H1 (cell line): ENCODE data around the gene HOXA10. TPM values are rescaled to one million over a fixed set of nuclear protein-coding genes. Genes with fewer than 3 reads are reported as not detected.

Experiments used
- CTCF ChIA-PET: fragments of 300-600 bp; sonication (Branson Sonifier 250); formaldehyde crosslinking; loops from one replicate; lab custom pipeline; 2021; ENCODE audit not compliant: partially characterized antibody; lab: Charles Lee
- POLR2A ChIA-PET: fragments of 300-600 bp; sonication (Branson Sonifier 250); formaldehyde crosslinking; loops from one replicate; lab custom pipeline; 2021; ENCODE audit warnings: inconsistent platforms; ENCODE audit not compliant: partially characterized antibody; lab: Charles Lee
- DNase-seq, 2 experiments: peaks; one replicate each; pipeline versions ENCODE4 v3.0.0 to v3.0.0-alpha.2; 2010 to 2022; ENCODE audit warnings: low spot score in 2 of 2, low read depth in 1 of 2, mixed read lengths in 1 of 2
- FAIRE-seq: peaks from 2 replicates; lab custom pipeline; 2011; peaks lifted over from hg19 to GRCh38; lab: Jason Lieb, UNC
- H2AFZ ChIP-seq: 2 replicates; pipeline ENCODE4 v1.8.1; 2012; ENCODE audit warnings: low read length, inconsistent platforms
- H2AK5ac ChIP-seq: 2 replicates; pipeline ENCODE4 v1.6.1; 2013; ENCODE audit warnings: low read depth, low read length
- H2BK120ac ChIP-seq: replicated peaks from 2 replicates; pipeline ENCODE3; 2013; ENCODE audit warnings: low read depth, low read length, inconsistent platforms
- H2BK12ac ChIP-seq: 2 replicates; pipeline ENCODE4 v1.6.1; 2013; ENCODE audit warnings: low read depth, low read length
- H2BK15ac ChIP-seq: 2 replicates; pipeline ENCODE4 v1.6.1; 2013; ENCODE audit warnings: low read length
- H2BK20ac ChIP-seq: 2 replicates; pipeline ENCODE4 v1.6.1; 2013; ENCODE audit warnings: low read length
- H2BK5ac ChIP-seq: 2 replicates; pipeline ENCODE4 v1.6.1; 2013; ENCODE audit warnings: low read depth, low read length
- H3K14ac ChIP-seq: 2 replicates; pipeline ENCODE4 v1.6.1; 2013; ENCODE audit warnings: inconsistent platforms; ENCODE audit not compliant: insufficient read length
- H3K18ac ChIP-seq: 2 replicates; pipeline ENCODE4 v1.6.1; 2013; ENCODE audit warnings: low read length; ENCODE audit errors: extremely low read depth
- H3K23ac ChIP-seq: 2 replicates; pipeline ENCODE4 v1.6.1; 2013; ENCODE audit warnings: inconsistent platforms; ENCODE audit not compliant: insufficient read length
- H3K23me2 ChIP-seq: 2 replicates; pipeline ENCODE4 v1.6.1; 2013; ENCODE audit warnings: low read depth, low read length
- H3K27ac ChIP-seq: 2 replicates; pipeline ENCODE4 v1.6.1; 2011; ENCODE audit warnings: low read depth, low read length, inconsistent platforms
- H3K27me3 ChIP-seq, 4 experiments: replicated peaks in 1 of 4; 1 replicate in 1 of 4; 2 replicates in 3 of 4; pipeline versions ENCODE4 v1.6.1 to v1.8.1; 2011 to 2013; ENCODE audit warnings: low read length in 3 of 4, mild to moderate bottlenecking in 3 of 4, inconsistent platforms in 2 of 4, mixed read lengths in 2 of 4, moderate library complexity in 1 of 4; ENCODE audit not compliant: control insufficient read depth in 3 of 4, insufficient read depth in 3 of 4; ENCODE audit errors: extremely low read depth in 1 of 4
- H3K36me3 ChIP-seq, 4 experiments: 2 replicates each; pipeline versions ENCODE4 v1.6.1 to v1.8.1; 2011 to 2013; ENCODE audit warnings: mild to moderate bottlenecking in 4 of 4, low read length in 3 of 4, moderate library complexity in 2 of 4, control low read depth in 1 of 4, inconsistent platforms in 1 of 4; ENCODE audit not compliant: insufficient read depth in 4 of 4, control insufficient read depth in 2 of 4
- H3K4ac ChIP-seq: replicated peaks from 2 replicates; pipeline ENCODE3; 2013; ENCODE audit warnings: low read length, low read depth, mixed read lengths, inconsistent platforms; ENCODE audit not compliant: insufficient read length
- H3K4me1 ChIP-seq, 4 experiments: replicated peaks in 1 of 4; 1 replicate in 1 of 4; 2 replicates in 3 of 4; pipeline versions ENCODE4 v1.6.1 to v1.8.1; 2011 to 2013; ENCODE audit warnings: low read length in 3 of 4, inconsistent platforms in 2 of 4, mixed read lengths in 1 of 4; ENCODE audit not compliant: insufficient read depth in 4 of 4, control insufficient read depth in 3 of 4
- H3K4me2 ChIP-seq, 2 experiments: 2 replicates each; pipeline versions ENCODE4 v1.6.1 to v1.8.1; 2011 to 2013; ENCODE audit warnings: low read depth in 2 of 2, low read length in 2 of 2, control low read depth in 1 of 2, inconsistent platforms in 1 of 2, mild to moderate bottlenecking in 1 of 2; ENCODE audit not compliant: insufficient read depth in 1 of 2
- H3K4me3 ChIP-seq, 4 experiments: fragments of 200-600, 300-600 bp in 1 of 4; sonication (generic), shearing (Covaris generic), sonication (Bioruptor Twin) in 1 of 4; 2 replicates each; pipeline versions ENCODE4 v1.5.1 to v1.8.1; 2011 to 2016; ENCODE audit warnings: low read length in 4 of 4, low read depth in 3 of 4, control low read depth in 2 of 4, inconsistent platforms in 2 of 4, mild to moderate bottlenecking in 2 of 4, mixed read lengths in 1 of 4, moderate library complexity in 1 of 4; ENCODE audit not compliant: insufficient read depth in 2 of 4; ENCODE audit errors: extremely low read depth in 1 of 4
- H3K56ac ChIP-seq: replicated peaks from 2 replicates; pipeline ENCODE3; 2013; ENCODE audit warnings: low read depth, mild to moderate bottlenecking, mixed read lengths, low read length, inconsistent platforms; ENCODE audit not compliant: insufficient read length
- H3K79me1 ChIP-seq: 2 replicates; pipeline ENCODE4 v1.6.1; 2013; ENCODE audit warnings: low read depth, low read length, control low read depth
- H3K79me2 ChIP-seq, 2 experiments: 2 replicates each; pipeline versions ENCODE4 v1.6.1 to v1.8.1; 2012 to 2013; ENCODE audit warnings: low read length in 2 of 2, mild to moderate bottlenecking in 2 of 2, inconsistent platforms in 1 of 2; ENCODE audit not compliant: insufficient read depth in 2 of 2, control insufficient read depth in 1 of 2
- H3K9ac ChIP-seq, 4 experiments: replicated peaks in 1 of 4; 1 replicate in 1 of 4; 2 replicates in 3 of 4; pipeline versions ENCODE4 v1.6.1 to v1.8.1; 2011 to 2013; ENCODE audit warnings: low read depth in 3 of 4, low read length in 3 of 4, control low read depth in 2 of 4, mild to moderate bottlenecking in 2 of 4, moderate library complexity in 2 of 4, inconsistent platforms in 1 of 4; ENCODE audit errors: extremely low read depth in 1 of 4
- H3K9me3 ChIP-seq, 2 experiments: 2 replicates each; pipeline versions ENCODE4 v1.6.1 to v1.8.1; 2012 to 2013; ENCODE audit warnings: mild to moderate bottlenecking in 2 of 2, moderate library complexity in 2 of 2, control low read depth in 1 of 2, inconsistent platforms in 1 of 2, low read depth in 1 of 2, low read length in 1 of 2, mixed read lengths in 1 of 2; ENCODE audit not compliant: insufficient read depth in 2 of 2
- H4K20me1 ChIP-seq, 2 experiments: replicated peaks in 1 of 2; 2 replicates each; pipeline versions ENCODE3 to v1.8.1; 2011 to 2013; ENCODE audit warnings: inconsistent platforms in 2 of 2, low read length in 2 of 2, mild to moderate bottlenecking in 1 of 2; ENCODE audit not compliant: insufficient read depth in 2 of 2, control insufficient read depth in 1 of 2
- H4K5ac ChIP-seq: 2 replicates; pipeline ENCODE4 v1.6.1; 2013; ENCODE audit warnings: low read length, low read depth, mixed read lengths, inconsistent platforms; ENCODE audit not compliant: insufficient read length
- H4K8ac ChIP-seq: 2 replicates; pipeline ENCODE4 v1.8.0; 2013; ENCODE audit warnings: mild to moderate bottlenecking, moderate library complexity, low read length, inconsistent platforms; ENCODE audit not compliant: insufficient read depth; ENCODE audit errors: extremely low read depth
- H4K91ac ChIP-seq: replicated peaks from 2 replicates; pipeline ENCODE3; 2013; ENCODE audit warnings: low read length, mixed read lengths, inconsistent platforms; ENCODE audit not compliant: insufficient read length
- CHD1 ChIP-seq: IDR thresholded peaks from 2 replicates; pipeline ENCODE4 v1.6.1; 2012; ENCODE audit warnings: low read depth, low read length, improper control_type of control experiment
- CTBP2 ChIP-seq: IDR thresholded peaks from 2 replicates; pipeline ENCODE4 v1.7.0; 2011; ENCODE audit warnings: borderline replicate concordance, mild to moderate bottlenecking, moderate library complexity, mixed read lengths, low read length; ENCODE audit not compliant: insufficient read depth, insufficient read length
- EGR1 ChIP-seq: IDR thresholded peaks from 2 replicates; pipeline ENCODE4 v1.6.1; 2011; ENCODE audit warnings: low read depth, low read length, borderline replicate concordance
- EP300 ChIP-seq, 2 experiments: IDR thresholded peaks; 1 replicate in 1 of 2; 2 replicates in 1 of 2; pipeline ENCODE4 v1.6.1; 2011 to 2012; ENCODE audit warnings: low read depth in 2 of 2, low read length in 2 of 2, mild to moderate bottlenecking in 2 of 2, borderline replicate concordance in 1 of 2, inconsistent platforms in 1 of 2, moderate library complexity in 1 of 2
- NRF1 ChIP-seq: IDR thresholded peaks from 2 replicates; pipeline ENCODE4 v1.6.1; 2011; ENCODE audit warnings: mild to moderate bottlenecking, low read depth, low read length, improper control_type of control experiment
- POU5F1 ChIP-seq: IDR thresholded peaks from 2 replicates; pipeline ENCODE4 v1.6.1; 2011; ENCODE audit warnings: low read depth, mild to moderate bottlenecking, low read length, moderate library complexity
- RAD21 ChIP-seq, 2 experiments: IDR thresholded peaks in 1 of 2; conservative IDR thresholded peaks in 1 of 2; 2 replicates each; pipeline ENCODE4 v1.6.1; 2011; ENCODE audit warnings: low read depth in 2 of 2, low read length in 2 of 2, improper control_type of control experiment in 1 of 2, inconsistent platforms in 1 of 2, mild to moderate bottlenecking in 1 of 2, moderate library complexity in 1 of 2
- TBP ChIP-seq: IDR thresholded peaks from 2 replicates; pipeline ENCODE4 v1.6.1; 2011; ENCODE audit warnings: low read depth, low read length, improper control_type of control experiment
- WGBS, 2 experiments: shearing (Covaris generic) in 1 of 2; methylation state at CpG; one replicate each; pipeline versions ENCODE4 v1.1.6 to v1.1.7; 2013 to 2015; ENCODE audit warnings: low lambda C conversion rate in 2 of 2, mixed read lengths in 2 of 2, inconsistent platforms in 1 of 2, low coverage in 1 of 2, missing lambda C conversion rate in 1 of 2; ENCODE audit not compliant: insufficient replicate concordance in 2 of 2, insufficient coverage in 1 of 2, insufficient read length in 1 of 2; ENCODE audit errors: extremely low coverage in 1 of 2, missing lambda C conversion rate in 1 of 2; 5-methylcytosine and 5-hydroxymethylcytosine counted together
- polyA plus RNA-seq, 7 experiments: library from polyadenylated mRNA; depleted of rRNA in 3 of 7; stranded (reverse) in 5 of 7; unstranded in 2 of 7; fragments of >200 nt in 5 of 7; fragments of 200-250 nt in 2 of 7; gene quantifications; 1 replicate in 5 of 7; 2 replicates in 1 of 7; 4 replicates in 1 of 7; pipeline versions ENCODE4 v1.2.1 to v1.2.3, GENCODE V29; 2011 to 2013; ENCODE audit warnings: missing spikeins in 2 of 7, mixed read lengths in 2 of 7
- total RNA-seq: library from RNA; stranded (reverse); fragmentation: NEBNext Ultra II Directional; extraction: Animal tissue kit (Norgen Biotek cat#: 25700); gene quantifications from 2 replicates; pipeline ENCODE4 v1.2.1, GENCODE V29; 2021
- TF ChIP-seq, protein P1 (sequence below): IDR thresholded peaks from 2 replicates; pipeline ENCODE4 v1.6.1; 2012; ENCODE audit warnings: low read length, inconsistent platforms

HOXA10 gene
- total and polyA plus RNA-seq, 2 of the 8 experiments (the other 6 are each of a cell fraction or from before 2014, with no cell fraction given): not detected

DNA sequence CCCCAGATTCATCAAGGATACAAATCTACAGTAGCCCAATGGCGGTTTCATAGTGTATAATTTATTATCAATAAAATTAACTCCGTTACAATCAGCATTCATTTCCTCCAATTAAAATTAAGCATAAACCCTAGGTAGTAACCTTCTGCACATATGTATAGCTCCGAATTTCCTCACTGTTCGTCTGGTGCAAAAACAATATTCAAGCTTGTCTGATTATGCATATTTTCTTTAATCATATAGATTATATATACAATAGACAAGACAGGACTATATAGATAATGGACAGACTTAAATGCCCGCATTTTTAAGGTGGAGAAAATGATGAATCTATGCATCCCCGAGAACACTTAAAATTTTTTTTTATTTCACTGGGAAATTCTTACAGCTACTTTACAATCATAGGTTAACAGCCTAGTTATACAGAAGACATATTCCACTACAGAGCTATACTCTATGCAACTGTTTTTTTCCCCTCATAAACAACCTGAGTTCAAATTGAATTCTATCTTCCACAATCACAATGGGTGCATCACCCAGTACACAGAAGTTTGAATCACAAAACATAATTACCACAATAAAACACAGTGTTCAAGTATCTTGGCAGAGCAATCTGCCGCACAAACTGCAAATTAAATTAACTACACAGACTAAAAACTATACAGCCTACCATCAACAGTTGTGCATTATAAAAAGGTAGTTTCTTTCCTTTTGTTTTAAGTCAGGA lies 11.4 kb downstream of the HOXA10 start:
- H2BK120ac ChIP-seq: no peak overlapping the region
- peaks cover 16 to 24% of the 10 kb centered on the region in 2 experiments for H4K20me1 ChIP-seq
- H2BK5ac ChIP-seq: no peak overlapping the region
- H3K4ac ChIP-seq: no peak overlapping the region
- H3K14ac ChIP-seq: no peak overlapping the region
- H2BK15ac ChIP-seq: no peak overlapping the region
- 66% methylated on average over 7 of the region's 7 CpGs; no CpG with 5 or more reads in 1 of the 2 experiments for WGBS, 2 experiments
- POLR2A ChIA-PET: no interaction called here
- no peak overlapping the region for H3K18ac ChIP-seq
- H3K4me1 ChIP-seq: no peaks in the 10 kb centered on the region; a peak in 4 of 7 replicates
- no peak overlapping the region for H3K56ac ChIP-seq
- H3K4me2 ChIP-seq: no peak overlapping the region
- DNase-seq (no peak), FAIRE-seq (no peak)
- no peak overlapping the region for H4K8ac ChIP-seq
- no peak overlapping the region for H4K91ac ChIP-seq
- H3K9me3 ChIP-seq: peaks cover 0 to 6% of the 10 kb centered on the region in 2 experiments; a peak in 1 of 4 replicates
- H3K9ac ChIP-seq: no peak overlapping the region
- no peak overlapping the region for H2BK20ac ChIP-seq
- CTCF ChIA-PET: interaction anchor here (0.8 to 4.4 kb wide), 14 partner anchors 10 to 793 kb away, joined by 3 to 80 read pairs (median 6); partner anchors contain the start of genes HOXA3, HOXA5 and HOXA6
- H3K27ac ChIP-seq: no peak overlapping the region
- peaks cover 0 to 21% (median 0%) of the 10 kb centered on the region in 4 experiments; a peak in 1 of 8 replicates for H3K36me3 ChIP-seq
- H2AFZ ChIP-seq: no peak overlapping the region
- no peak overlapping the region for H2AK5ac ChIP-seq
- no peaks in the 10 kb centered on the region for H3K23me2 ChIP-seq
- no peaks in the 10 kb centered on the region for H3K79me1 ChIP-seq
- peaks cover 98 to 100% (median 99%) of the 10 kb centered on the region in 4 experiments for H3K27me3 ChIP-seq
- H2BK12ac ChIP-seq: no peak overlapping the region
- H3K79me2 ChIP-seq: no peaks in the 10 kb centered on the region
- H3K23ac ChIP-seq: no peak overlapping the region
- H3K4me3 ChIP-seq: no peak overlapping the region
- H4K5ac ChIP-seq: no peak overlapping the region
- TF ChIP-seq EP300 (IDR thresholded peaks at IDR 0.05; ENCODE audit: borderline replicate concordance in 1 of 2, low read depth in 2 of 2, low read length in 2 of 2) (no peak), TBP (no peak), RAD21 (IDR thresholded peaks at IDR 0.05 in 1 of 2, conservative IDR thresholded peaks at IDR 0.05 in 1 of 2; ENCODE audit: low read depth in 2 of 2, low read length in 2 of 2) (no peak), CHD1 (no peak), POU5F1 (no peak), CTBP2 (no peak), NRF1 (no peak), EGR1 (no peak)
- TF ChIP-seq, protein P1, sequence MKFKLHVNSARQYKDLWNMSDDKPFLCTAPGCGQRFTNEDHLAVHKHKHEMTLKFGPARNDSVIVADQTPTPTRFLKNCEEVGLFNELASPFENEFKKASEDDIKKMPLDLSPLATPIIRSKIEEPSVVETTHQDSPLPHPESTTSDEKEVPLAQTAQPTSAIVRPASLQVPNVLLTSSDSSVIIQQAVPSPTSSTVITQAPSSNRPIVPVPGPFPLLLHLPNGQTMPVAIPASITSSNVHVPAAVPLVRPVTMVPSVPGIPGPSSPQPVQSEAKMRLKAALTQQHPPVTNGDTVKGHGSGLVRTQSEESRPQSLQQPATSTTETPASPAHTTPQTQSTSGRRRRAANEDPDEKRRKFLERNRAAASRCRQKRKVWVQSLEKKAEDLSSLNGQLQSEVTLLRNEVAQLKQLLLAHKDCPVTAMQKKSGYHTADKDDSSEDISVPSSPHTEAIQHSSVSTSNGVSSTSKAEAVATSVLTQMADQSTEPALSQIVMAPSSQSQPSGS: no peak
